ENCODE measurements around the gene LEFTY1. TPM values are rescaled to one million over a fixed set of nuclear protein-coding genes. Genes with fewer than 3 reads are reported as not detected.
"Not testable (repeated sequence)": the region's sequence is repeated elsewhere in the genome, so short reads cannot be mapped to it uniquely, and the experiment has no call there.

LEFTY1 gene
- polyA plus RNA-seq, 1 donor from 2014 or later, result 4.1 TPM

DNA sequence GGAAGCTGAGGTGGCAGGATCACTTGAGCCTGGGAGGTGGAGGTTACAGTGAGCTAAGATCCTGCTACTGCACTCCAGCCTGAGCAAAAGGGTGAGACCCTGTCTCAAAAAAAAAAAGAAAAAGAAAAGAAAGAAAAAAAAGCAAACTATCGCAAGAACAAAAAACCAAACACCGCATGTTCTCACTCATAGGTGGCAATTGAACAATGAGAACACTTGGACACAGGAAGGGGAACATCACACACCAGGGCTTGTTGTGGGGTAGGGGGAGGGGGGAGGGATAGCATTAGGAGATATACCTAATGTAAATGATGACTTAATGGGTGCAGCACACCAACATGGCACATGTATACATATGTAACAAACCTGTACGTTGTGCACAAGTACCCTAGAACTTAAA, 40.5 kb upstream of the LEFTY1 start:
- H4K20me1 ChIP-seq (ENCODE audit: insufficient read depth); H3K9me2 ChIP-seq (ENCODE audit: insufficient read depth, low read length); H3K27me3 ChIP-seq (ENCODE audit: insufficient read depth, low read depth, low read length); H3F3A ChIP-seq (ENCODE audit: insufficient read depth, low read length, poor library complexity, severe bottlenecking); H3K4me3 ChIP-seq (ENCODE audit: low read length); H3K9ac ChIP-seq (ENCODE audit: low read length); H3K9me3 ChIP-seq (ENCODE audit: low read length); H3K36me3 ChIP-seq (ENCODE audit: insufficient read depth, low read length); H3K79me2 ChIP-seq (replicated peaks; ENCODE audit: insufficient read depth, low read length); H3K27ac ChIP-seq (ENCODE audit: low read length); H3K4me2 ChIP-seq (ENCODE audit: low read length); H2AFZ ChIP-seq (ENCODE audit: low read depth, low read length): not testable (repeated sequence)

DNA sequence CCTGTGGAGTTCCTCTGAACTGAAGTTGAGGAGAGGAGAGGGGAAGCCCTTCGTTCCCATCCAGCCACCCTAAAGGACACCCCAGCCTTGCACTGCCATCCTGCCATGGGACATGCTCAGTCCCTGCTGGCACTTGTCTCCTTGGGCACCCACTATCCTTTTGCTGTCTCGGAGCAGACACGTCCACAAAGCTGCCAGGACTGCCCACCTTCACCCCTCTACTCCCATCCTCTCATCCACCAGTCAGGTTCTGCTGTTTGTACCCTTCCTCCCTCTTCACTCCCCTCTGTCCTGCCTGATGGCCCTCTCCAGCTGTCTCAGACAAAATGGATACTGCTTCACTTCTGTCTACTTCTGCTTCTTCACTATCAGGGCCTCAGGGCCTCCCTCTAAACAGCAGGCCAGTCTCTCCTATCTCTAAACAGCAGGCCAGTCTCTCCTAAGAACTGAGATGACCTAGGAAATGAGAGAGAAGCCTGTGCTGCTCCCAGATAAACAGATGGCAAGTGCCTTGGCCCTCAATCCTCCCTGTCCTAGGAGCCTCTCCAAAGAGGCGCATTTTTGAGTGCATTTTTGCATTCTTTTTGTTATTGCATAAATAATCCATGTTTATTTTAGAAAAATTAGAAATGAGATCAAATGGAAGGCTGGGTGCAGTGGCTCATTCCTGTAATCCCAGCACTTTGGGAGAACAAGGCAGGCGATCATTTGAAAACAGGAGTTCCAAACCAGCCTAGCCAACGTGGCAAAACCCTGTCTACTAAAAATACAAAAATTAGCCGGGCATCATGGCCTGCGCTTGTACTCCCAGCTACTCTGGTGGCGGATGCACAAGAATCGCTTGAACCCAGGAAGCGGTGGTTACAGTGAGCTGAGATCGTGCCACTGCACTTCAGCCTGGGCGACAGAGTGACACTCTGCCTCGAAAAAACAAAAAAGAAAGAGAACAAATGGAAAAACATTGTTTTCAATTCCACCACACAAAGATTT, 39.5 kb upstream of the LEFTY1 start:
- no peaks in the 10 kb centered on the region for H3F3A ChIP-seq (ENCODE audit: insufficient read depth, low read length, poor library complexity, severe bottlenecking)
- H3K9me2 ChIP-seq (ENCODE audit: insufficient read depth, low read length), result no peaks in the 10 kb centered on the region
- H3K36me3 ChIP-seq (ENCODE audit: insufficient read depth, low read length), result no peaks in the 10 kb centered on the region
- H3K27ac ChIP-seq (ENCODE audit: low read length), result no peak overlapping the region
- TF ChIP-seq REST (IDR thresholded peaks at IDR 0.05; ENCODE audit: borderline replicate concordance) (no peak), EP300 (conservative IDR thresholded peaks at IDR 0.05; ENCODE audit: poor library complexity, severe bottlenecking) (no peak), EZH2 (IDR thresholded peaks at IDR 0.05; ENCODE audit: borderline replicate concordance, insufficient read depth, low read length, poor library complexity, severe bottlenecking) (no peak), TAF1 (IDR thresholded peaks at IDR 0.05; ENCODE audit: low read depth) (no peak)
- TF ChIP-seq, protein P1, sequence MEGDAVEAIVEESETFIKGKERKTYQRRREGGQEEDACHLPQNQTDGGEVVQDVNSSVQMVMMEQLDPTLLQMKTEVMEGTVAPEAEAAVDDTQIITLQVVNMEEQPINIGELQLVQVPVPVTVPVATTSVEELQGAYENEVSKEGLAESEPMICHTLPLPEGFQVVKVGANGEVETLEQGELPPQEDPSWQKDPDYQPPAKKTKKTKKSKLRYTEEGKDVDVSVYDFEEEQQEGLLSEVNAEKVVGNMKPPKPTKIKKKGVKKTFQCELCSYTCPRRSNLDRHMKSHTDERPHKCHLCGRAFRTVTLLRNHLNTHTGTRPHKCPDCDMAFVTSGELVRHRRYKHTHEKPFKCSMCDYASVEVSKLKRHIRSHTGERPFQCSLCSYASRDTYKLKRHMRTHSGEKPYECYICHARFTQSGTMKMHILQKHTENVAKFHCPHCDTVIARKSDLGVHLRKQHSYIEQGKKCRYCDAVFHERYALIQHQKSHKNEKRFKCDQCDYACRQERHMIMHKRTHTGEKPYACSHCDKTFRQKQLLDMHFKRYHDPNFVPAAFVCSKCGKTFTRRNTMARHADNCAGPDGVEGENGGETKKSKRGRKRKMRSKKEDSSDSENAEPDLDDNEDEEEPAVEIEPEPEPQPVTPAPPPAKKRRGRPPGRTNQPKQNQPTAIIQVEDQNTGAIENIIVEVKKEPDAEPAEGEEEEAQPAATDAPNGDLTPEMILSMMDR (IDR thresholded peaks at IDR 0.05; ENCODE audit: poor library complexity, severe bottlenecking), result no peak
- no peaks in the 10 kb centered on the region for H3K27me3 ChIP-seq (ENCODE audit: insufficient read depth, low read depth, low read length)
- H2AFZ ChIP-seq (ENCODE audit: low read depth, low read length), result no peak overlapping the region
- no peak overlapping the region for H3K4me3 ChIP-seq (ENCODE audit: low read length)
- no peaks in the 10 kb centered on the region for H4K20me1 ChIP-seq (ENCODE audit: insufficient read depth)
- H3K9ac ChIP-seq (ENCODE audit: low read length), result no peak overlapping the region
- no peaks in the 10 kb centered on the region for H3K79me2 ChIP-seq (replicated peaks; ENCODE audit: insufficient read depth, low read length)
- H3K9me3 ChIP-seq (ENCODE audit: low read length), result no peaks in the 10 kb centered on the region
- H3K4me2 ChIP-seq (ENCODE audit: low read length), result no peak overlapping the region

GRCh38 chr1:225926551-225927113, 37.7 kb upstream of the LEFTY1 start:
- no peak overlapping the region for H3K27ac ChIP-seq (ENCODE audit: low read length)
- no peaks in the 10 kb centered on the region for H3K9me3 ChIP-seq (ENCODE audit: low read length)
- H3K36me3 ChIP-seq (ENCODE audit: insufficient read depth, low read length), result no peaks in the 10 kb centered on the region
- no peaks in the 10 kb centered on the region for H3K27me3 ChIP-seq (ENCODE audit: insufficient read depth, low read depth, low read length)
- peaks cover 6% of the 10 kb centered on the region for H3K79me2 ChIP-seq (replicated peaks; ENCODE audit: insufficient read depth, low read length)
- H4K20me1 ChIP-seq (ENCODE audit: insufficient read depth), result no peaks in the 10 kb centered on the region
- no peaks in the 10 kb centered on the region for H3F3A ChIP-seq (ENCODE audit: insufficient read depth, low read length, poor library complexity, severe bottlenecking)
- H3K9ac ChIP-seq (ENCODE audit: low read length), result no peak overlapping the region
- H3K4me3 ChIP-seq (ENCODE audit: low read length), result no peak overlapping the region
- H3K4me2 ChIP-seq (ENCODE audit: low read length), result no peak overlapping the region
- H3K9me2 ChIP-seq (ENCODE audit: insufficient read depth, low read length), result no peaks in the 10 kb centered on the region
- no peak overlapping the region for H2AFZ ChIP-seq (ENCODE audit: low read depth, low read length)
- TF ChIP-seq POLR2AphosphoS5 (IDR thresholded peaks at IDR 0.05) (no peak), EP300 (conservative IDR thresholded peaks at IDR 0.05; ENCODE audit: poor library complexity, severe bottlenecking) (no peak), TAF1 (IDR thresholded peaks at IDR 0.05; ENCODE audit: low read depth) (no peak), MXI1 (conservative IDR thresholded peaks at IDR 0.05; ENCODE audit: poor library complexity, severe bottlenecking) (no peak), SMC3 (conservative IDR thresholded peaks at IDR 0.05; ENCODE audit: poor library complexity) (no peak), RAD21 (conservative IDR thresholded peaks at IDR 0.05) (no peak), REST (IDR thresholded peaks at IDR 0.05; ENCODE audit: borderline replicate concordance) (no peak)
- TF ChIP-seq, protein P1 (IDR thresholded peaks at IDR 0.05; ENCODE audit: poor library complexity, severe bottlenecking), result no peak
